GM12878 (cell line): Measurements from ENCODE around the gene PSMD8. TPM values are rescaled to one million over a fixed set of nuclear protein-coding genes. Genes with fewer than 3 reads are reported as not detected.

Experiments
- ATAC-seq: fragments of 200-7000 bp; cut with Tn5 transposase; 3 replicates; pipeline ENCODE4 v1.9.1; 2020; ENCODE audit warnings: mild to moderate bottlenecking, moderate library complexity
- BruUV-seq: library from RNA; stranded (reverse); fragments of 400-500 nt; replicated peaks from 2 replicates; lab custom pipeline; 2021; lab: Mats Ljungman, UMichigan
- CTCF ChIA-PET: fragments of 300-600 bp; sonication (Branson Sonifier 250); formaldehyde crosslinking; extraction: SDS; loops from one replicate; lab custom pipeline; 2021; ENCODE audit warnings: inconsistent platforms; lab: Yijun Ruan, JAX
- POLR2A ChIA-PET: fragments of 350-600 bp; formaldehyde crosslinking; extraction: SDS; loops from one replicate; lab custom pipeline; 2021; ENCODE audit warnings: inconsistent platforms; lab: Charles Lee
- RAD21 ChIA-PET: fragments of 300-600 bp; sonication (Branson Sonifier 250); formaldehyde crosslinking; loops from one replicate; lab custom pipeline; 2023; ENCODE audit warnings: antibody characterized with exemption; ENCODE audit not compliant: unreplicated experiment; lab: Charles Lee
- SMC1A ChIA-PET: fragments of 300-600 bp; sonication (Branson Sonifier 250); formaldehyde crosslinking; loops from one replicate; lab custom pipeline; 2023; ENCODE audit not compliant: unreplicated experiment, uncharacterized antibody; lab: Charles Lee
- DNase-seq: peaks from one replicate; pipeline ENCODE4 v3.0.0-alpha.2; 2011; ENCODE audit warnings: low read depth, low spot score
- FAIRE-seq: peaks from 3 replicates; lab custom pipeline; 2011; peaks lifted over from hg19 to GRCh38; lab: Jason Lieb, UNC
- H2AFZ ChIP-seq: 2 replicates; pipeline ENCODE4 v1.6.0; 2011; ENCODE audit warnings: low read depth, low read length, control low read depth; ENCODE audit not compliant: control insufficient read depth
- H3K27ac ChIP-seq: 2 replicates; pipeline ENCODE4 v1.5.1; 2011; ENCODE audit warnings: control low read depth; ENCODE audit not compliant: control insufficient read depth, insufficient read depth
- H3K27me3 ChIP-seq, 2 experiments: replicated peaks in 1 of 2; 2 replicates each; pipeline versions ENCODE4 v1.6.0 to v1.6.1; 2011; ENCODE audit warnings: low read length in 1 of 2; ENCODE audit not compliant: control insufficient read depth in 2 of 2, insufficient read depth in 2 of 2
- H3K36me3 ChIP-seq, 2 experiments: 2 replicates each; pipeline ENCODE4 v1.5.1; 2011; ENCODE audit warnings: low read length in 1 of 2; ENCODE audit not compliant: control insufficient read depth in 2 of 2, insufficient read depth in 2 of 2
- H3K4me1 ChIP-seq: 2 replicates; pipeline ENCODE4 v1.6.1; 2011; ENCODE audit warnings: mild to moderate bottlenecking, low read length, moderate library complexity, mixed read lengths; ENCODE audit not compliant: control insufficient read depth, insufficient read depth
- H3K4me2 ChIP-seq: 2 replicates; pipeline ENCODE4 v1.6.0; 2011; ENCODE audit warnings: control low read depth; ENCODE audit not compliant: control insufficient read depth, insufficient read depth
- H3K4me3 ChIP-seq: fragments of 200-600 bp; sonication (generic); 2 replicates; pipeline ENCODE4 v1.5.1; 2016
- H3K79me2 ChIP-seq: 2 replicates; pipeline ENCODE4 v1.6.0; 2011; ENCODE audit warnings: low read length; ENCODE audit not compliant: control insufficient read depth, insufficient read depth
- H3K9ac ChIP-seq: 2 replicates; pipeline ENCODE4 v1.8.0; 2011; ENCODE audit warnings: low read length, control low read depth, mixed read lengths; ENCODE audit not compliant: control insufficient read depth, insufficient read depth
- H3K9me3 ChIP-seq: replicated peaks from 3 replicates; pipeline ENCODE4 v1.5.1; 2011; ENCODE audit warnings: mild to moderate bottlenecking, low read length; ENCODE audit not compliant: control insufficient read depth, insufficient read depth
- H4K20me1 ChIP-seq: 2 replicates; pipeline ENCODE4 v1.6.0; 2011; ENCODE audit not compliant: control insufficient read depth, insufficient read depth
- BACH1 ChIP-seq: fragments of 450-650 bp; IDR thresholded peaks from 2 replicates; pipeline ENCODE4 v1.6.1; 2017; ENCODE audit warnings: mild to moderate bottlenecking, borderline replicate concordance
- EGR1 ChIP-seq, 2 experiments: IDR thresholded peaks; 1 replicate in 1 of 2; 2 replicates in 1 of 2; pipeline ENCODE4 v1.6.1; 2011 to 2012; ENCODE audit warnings: low read depth in 2 of 2, low read length in 2 of 2, borderline replicate concordance in 1 of 2, mild to moderate bottlenecking in 1 of 2, moderate library complexity in 1 of 2
- HDAC6 ChIP-seq: fragments of 200-600 bp; sonication (generic); IDR thresholded peaks from one replicate; pipeline ENCODE4 v1.8.0; 2017; ENCODE audit warnings: antibody characterized with exemption; ENCODE audit not compliant: unreplicated experiment
- MEF2A ChIP-seq: IDR thresholded peaks from 2 replicates; pipeline ENCODE4 v1.6.1; 2011; ENCODE audit warnings: low read depth, mild to moderate bottlenecking, low read length, moderate library complexity; ENCODE audit not compliant: insufficient read depth
- MTA2 ChIP-seq: fragments of 450-650 bp; IDR thresholded peaks from 2 replicates; pipeline ENCODE4 v1.6.1; 2016; ENCODE audit warnings: low read depth, mild to moderate bottlenecking, moderate library complexity
- RAD21 ChIP-seq: IDR thresholded peaks from 2 replicates; pipeline ENCODE4 v1.6.1; 2011; ENCODE audit warnings: mild to moderate bottlenecking, low read depth, low read length, moderate library complexity; ENCODE audit not compliant: insufficient read depth
- RAD51 ChIP-seq: fragments of 450-650 bp; IDR thresholded peaks from 2 replicates; pipeline ENCODE4 v1.6.1; 2016; ENCODE audit warnings: moderate library complexity, mild to moderate bottlenecking, inconsistent platforms
- SMC3 ChIP-seq: IDR thresholded peaks from 2 replicates; pipeline ENCODE4 v1.6.1; 2011; ENCODE audit warnings: low read length, improper control_type of control experiment, borderline replicate concordance
- TARDBP ChIP-seq: IDR thresholded peaks from 2 replicates; pipeline ENCODE4 v1.6.1; 2016; ENCODE audit warnings: borderline replicate concordance
- WGBS: methylation state at CpG from one replicate; pipeline ENCODE4 v1.1.6; 2016; ENCODE audit warnings: low lambda C conversion rate; ENCODE audit not compliant: insufficient replicate concordance, insufficient coverage; ENCODE audit errors: missing lambda C conversion rate; 5-methylcytosine and 5-hydroxymethylcytosine counted together
- in situ Hi-C: fragments of 300-500 bp; cut with MboI; formaldehyde crosslinking; loops from 9 replicates; pipeline ENCODE4 v1.14.3; 2018; ENCODE audit warnings: mixed read lengths
- intact Hi-C: fragments of 100-400 bp; cut with micrococcal nuclease; formaldehyde crosslinking; loops from one replicate; pipeline ENCODE4 v1.14.2; 2022; ENCODE audit not compliant: unreplicated experiment
- polyA plus RNA-seq, 11 experiments: library from polyadenylated mRNA; depleted of rRNA in 4 of 11; unstranded in 6 of 11; stranded (reverse) in 5 of 11; fragments of >200 nt; fragmentation: Nextera tagmentation in 4 of 11; fragmentation: Illumina TruSeq in 1 of 11; extraction: Ambion mirVana in 4 of 11; extraction: Trizol in 1 of 11; gene quantifications; 1 replicate in 1 of 11; 2 replicates in 10 of 11; pipeline versions ENCODE4 v1.2.1 to v1.2.3, GENCODE V29; 2011 to 2016; ENCODE audit warnings: inconsistent platforms in 2 of 11, missing spikeins in 2 of 11, low read depth in 1 of 11
- total RNA-seq, 4 experiments: library from RNA; depleted of rRNA in 3 of 4; stranded (reverse); fragments of >200 nt in 3 of 4; fragmentation: Illumina TruSeq in 1 of 4; extraction: Trizol in 1 of 4; gene quantifications; 2 replicates each; pipeline versions ENCODE4 v1.2.1 to v1.2.3, GENCODE V29; 2013 to 2021
- TF ChIP-seq, protein P1 (sequence below): IDR thresholded peaks from 2 replicates; pipeline ENCODE4 v1.6.1; 2012; ENCODE audit warnings: low read depth, low read length, improper control_type of control experiment
- TF ChIP-seq, protein P2 (sequence below): IDR thresholded peaks from 2 replicates; pipeline ENCODE4 v1.6.1; 2011; ENCODE audit warnings: borderline replicate concordance, low read depth, mild to moderate bottlenecking, moderate library complexity, mixed read lengths, low read length; ENCODE audit not compliant: insufficient read depth; ENCODE audit errors: extremely low read length
- TF ChIP-seq, protein P3 (sequence below), 3 experiments: IDR thresholded peaks in 2 of 3; conservative IDR thresholded peaks in 1 of 3; 2 replicates each; pipeline ENCODE4 v1.5.1; 2011; ENCODE audit warnings: low read depth in 3 of 3, low read length in 3 of 3, mild to moderate bottlenecking in 3 of 3, control low read depth in 2 of 3, moderate library complexity in 2 of 3, inconsistent platforms in 1 of 3, mixed read lengths in 1 of 3; ENCODE audit not compliant: control insufficient read depth in 2 of 3, insufficient read depth in 1 of 3; ENCODE audit errors: extremely low read depth in 1 of 3

PSMD8 gene
- total and polyA plus RNA-seq, 10 of the 15 experiments (the other 5 are each of a cell fraction or from before 2014, with no cell fraction given) = 81.2 to 409 (median 268) TPM

DNA sequence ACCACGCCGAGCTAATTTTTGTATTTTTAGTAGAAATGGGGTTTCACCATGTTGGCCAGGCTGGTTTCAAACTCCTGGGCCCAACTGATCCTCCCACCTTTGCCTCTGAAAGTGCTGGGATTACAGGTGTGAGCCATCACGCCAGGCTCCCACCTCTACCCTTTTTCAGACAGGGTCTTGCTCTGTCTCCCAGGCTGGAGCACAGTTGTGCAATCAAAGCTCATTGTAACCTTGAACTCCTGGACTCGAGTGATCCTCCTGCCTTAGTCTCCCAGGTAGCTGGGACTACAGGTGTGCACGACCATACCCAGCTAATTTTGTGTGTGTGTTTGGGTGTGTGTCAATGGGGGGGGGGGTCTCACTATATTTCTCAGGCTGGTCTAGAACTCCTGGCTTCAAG, 49.9 kb downstream of the PSMD8 start:
- FAIRE-seq = no peak
- WGBS = 34% methylated on average over 5 of the region's 5 CpGs
- H3K36me3 ChIP-seq = no peaks in the 10 kb centered on the region
- peaks cover 16% of the 10 kb centered on the region for H3K4me1 ChIP-seq
- H3K9ac ChIP-seq = no peak overlapping the region
- TF ChIP-seq RAD51 = no peak
- no peak for TF ChIP-seq RAD21
- no peak for TF ChIP-seq TARDBP
- no peak for TF ChIP-seq HDAC6
- TF ChIP-seq, protein P1, sequence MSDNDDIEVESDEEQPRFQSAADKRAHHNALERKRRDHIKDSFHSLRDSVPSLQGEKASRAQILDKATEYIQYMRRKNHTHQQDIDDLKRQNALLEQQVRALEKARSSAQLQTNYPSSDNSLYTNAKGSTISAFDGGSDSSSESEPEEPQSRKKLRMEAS = no peak
- TF ChIP-seq, protein P2, sequence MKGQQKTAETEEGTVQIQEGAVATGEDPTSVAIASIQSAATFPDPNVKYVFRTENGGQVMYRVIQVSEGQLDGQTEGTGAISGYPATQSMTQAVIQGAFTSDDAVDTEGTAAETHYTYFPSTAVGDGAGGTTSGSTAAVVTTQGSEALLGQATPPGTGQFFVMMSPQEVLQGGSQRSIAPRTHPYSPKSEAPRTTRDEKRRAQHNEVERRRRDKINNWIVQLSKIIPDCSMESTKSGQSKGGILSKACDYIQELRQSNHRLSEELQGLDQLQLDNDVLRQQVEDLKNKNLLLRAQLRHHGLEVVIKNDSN = no peak
- TF ChIP-seq MTA2 = no peak
- TF ChIP-seq EGR1 (IDR thresholded peaks at IDR 0.05; ENCODE audit: borderline replicate concordance in 1 of 2, low read depth in 2 of 2, low read length in 2 of 2) = no peak
- no peak for TF ChIP-seq MEF2A
- TF ChIP-seq, protein P3, sequence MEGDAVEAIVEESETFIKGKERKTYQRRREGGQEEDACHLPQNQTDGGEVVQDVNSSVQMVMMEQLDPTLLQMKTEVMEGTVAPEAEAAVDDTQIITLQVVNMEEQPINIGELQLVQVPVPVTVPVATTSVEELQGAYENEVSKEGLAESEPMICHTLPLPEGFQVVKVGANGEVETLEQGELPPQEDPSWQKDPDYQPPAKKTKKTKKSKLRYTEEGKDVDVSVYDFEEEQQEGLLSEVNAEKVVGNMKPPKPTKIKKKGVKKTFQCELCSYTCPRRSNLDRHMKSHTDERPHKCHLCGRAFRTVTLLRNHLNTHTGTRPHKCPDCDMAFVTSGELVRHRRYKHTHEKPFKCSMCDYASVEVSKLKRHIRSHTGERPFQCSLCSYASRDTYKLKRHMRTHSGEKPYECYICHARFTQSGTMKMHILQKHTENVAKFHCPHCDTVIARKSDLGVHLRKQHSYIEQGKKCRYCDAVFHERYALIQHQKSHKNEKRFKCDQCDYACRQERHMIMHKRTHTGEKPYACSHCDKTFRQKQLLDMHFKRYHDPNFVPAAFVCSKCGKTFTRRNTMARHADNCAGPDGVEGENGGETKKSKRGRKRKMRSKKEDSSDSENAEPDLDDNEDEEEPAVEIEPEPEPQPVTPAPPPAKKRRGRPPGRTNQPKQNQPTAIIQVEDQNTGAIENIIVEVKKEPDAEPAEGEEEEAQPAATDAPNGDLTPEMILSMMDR (IDR thresholded peaks at IDR 0.05 in 2 of 3, conservative IDR thresholded peaks at IDR 0.05 in 1 of 3; ENCODE audit: control insufficient read depth in 2 of 3, extremely low read depth in 1 of 3, insufficient read depth in 1 of 3, low read depth in 3 of 3, low read length in 3 of 3) = no peak
- no peak for TF ChIP-seq SMC3
- no peak for TF ChIP-seq BACH1
- TF ChIP-seq, all 136 proteins: peak for 0
- Histone ChIP-seq H3K4me3 (no peak overlapping the region), H3K4me2 (no peak overlapping the region), H4K20me1 (no peaks in the 10 kb centered on the region), H3K27ac (no peak overlapping the region), H3K9me3 (no peaks in the 10 kb centered on the region), H3K79me2 (no peaks in the 10 kb centered on the region), H2AFZ (no peak overlapping the region), H3K27me3 (no peaks in the 10 kb centered on the region; a peak in 1 of 4 replicates)
- POLR2A ChIA-PET = interaction anchor here (0.6 kb wide), 1 partner anchor 238 kb away, joined by 4 read pairs; no protein-coding TSS in a partner anchor
- in situ Hi-C loops (loop anchor here (25.0 kb wide), 1 partner anchor 213 kb away; the partner anchor contains the start of gene ACTN4), intact Hi-C loops (no loop called here)
- SMC1A ChIA-PET = no interaction called here
- RAD21 ChIA-PET = interaction anchor here (0.7 kb wide), 1 partner anchor 21 kb away, joined by 3 read pairs; no protein-coding TSS in a partner anchor
- CTCF ChIA-PET = interaction anchor here (2.1 kb wide), 1 partner anchor 22 kb away, joined by 9 read pairs; the partner anchor contains the start of gene FAM98C
- DNase-seq = no peak
- no peak for ATAC-seq
- no TSS peak for BruUV-seq
